HG03064 (cell line): ENCODE measurements around the gene MTUS2.

ENCODE experiments used
- ATAC-seq: cut with Tn5 transposase; IDR thresholded peaks from one replicate; pipeline ENCODE4 v1.9.1; 2021; ENCODE audit warnings: low read depth; ENCODE audit not compliant: unreplicated experiment

MTUS2 gene

GRCh38 chr13:29020314-29020713 is 200.2 kb downstream of the MTUS2 start:
- no peak for ATAC-seq

GRCh38 chr13:29021311-29021710 is 201.2 kb downstream of the MTUS2 start:
- ATAC-seq: no peak

- ATAC-seq: no peak
Measured at GRCh38 chr13:29021717-29022116, 201.6 kb downstream of the MTUS2 start.

GRCh38 chr13:29022410-29022809 is 202.3 kb downstream of the MTUS2 start:
- ATAC-seq: no peak

- ATAC-seq: no peak
Measured at GRCh38 chr13:29022968-29023367, 202.8 kb downstream of the MTUS2 start.

- ATAC-seq: no peak
Measured at GRCh38 chr13:29024783-29025182, 204.6 kb downstream of the MTUS2 start.

- no peak for ATAC-seq
Measured at GRCh38 chr13:29028868-29029267, 208.7 kb downstream of the MTUS2 start.

GRCh38 chr13:29038700-29039099 is 218.6 kb downstream of the MTUS2 start:
- no peak for ATAC-seq

- no peak for ATAC-seq
Measured at GRCh38 chr13:29039212-29039611, 219.1 kb downstream of the MTUS2 start.

- no peak for ATAC-seq
Measured at GRCh38 chr13:29046588-29046987, 226.4 kb downstream of the MTUS2 start.

- no peak for ATAC-seq
Measured at GRCh38 chr13:29049524-29049923, 229.4 kb downstream of the MTUS2 start.

- no peak for ATAC-seq
Measured at GRCh38 chr13:29050719-29051118, 230.6 kb downstream of the MTUS2 start.

GRCh38 chr13:29059800-29060199 is 239.7 kb downstream of the MTUS2 start:
- no peak for ATAC-seq

- no peak for ATAC-seq
Measured at GRCh38 chr13:29065142-29065541, 245.0 kb downstream of the MTUS2 start.

GRCh38 chr13:29067306-29067945 is 247.3 kb downstream of the MTUS2 start:
- no peak for ATAC-seq

GRCh38 chr13:29073755-29074154 is 253.6 kb downstream of the MTUS2 start:
- ATAC-seq: no peak

GRCh38 chr13:29077051-29077813 is 257.1 kb downstream of the MTUS2 start:
- ATAC-seq: no peak

GRCh38 chr13:29081036-29081435 is 260.9 kb downstream of the MTUS2 start:
- no peak for ATAC-seq

GRCh38 chr13:29081697-29082440 is 261.7 kb downstream of the MTUS2 start:
- no peak for ATAC-seq

- ATAC-seq: no peak
Measured at GRCh38 chr13:29099781-29100406, 279.8 kb downstream of the MTUS2 start.

GRCh38 chr13:29100758-29101157 is 280.6 kb downstream of the MTUS2 start:
- ATAC-seq: no peak
